GM12878 (cell line): ENCODE measurements around the gene PHLPP1. TPM values are rescaled to one million over a fixed set of nuclear protein-coding genes. Genes with fewer than 3 reads are reported as not detected.

ENCODE experiments used
- ATAC-seq: fragments of 200-7000 bp; cut with Tn5 transposase; 3 replicates; pipeline ENCODE4 v1.9.1; 2020; ENCODE audit warnings: mild to moderate bottlenecking, moderate library complexity
- BruUV-seq: library from RNA; stranded (reverse); fragments of 400-500 nt; replicated peaks from 2 replicates; lab custom pipeline; 2021; lab: Mats Ljungman, UMichigan
- CTCF ChIA-PET: fragments of 300-600 bp; sonication (Branson Sonifier 250); formaldehyde crosslinking; extraction: SDS; loops from one replicate; lab custom pipeline; 2021; ENCODE audit warnings: inconsistent platforms; lab: Yijun Ruan, JAX
- POLR2A ChIA-PET: fragments of 350-600 bp; formaldehyde crosslinking; extraction: SDS; loops from one replicate; lab custom pipeline; 2021; ENCODE audit warnings: inconsistent platforms; lab: Charles Lee
- RAD21 ChIA-PET: fragments of 300-600 bp; sonication (Branson Sonifier 250); formaldehyde crosslinking; loops from one replicate; lab custom pipeline; 2023; ENCODE audit warnings: antibody characterized with exemption; ENCODE audit not compliant: unreplicated experiment; lab: Charles Lee
- SMC1A ChIA-PET: fragments of 300-600 bp; sonication (Branson Sonifier 250); formaldehyde crosslinking; loops from one replicate; lab custom pipeline; 2023; ENCODE audit not compliant: unreplicated experiment, uncharacterized antibody; lab: Charles Lee
- DNase-seq: peaks from one replicate; pipeline ENCODE4 v3.0.0-alpha.2; 2011; ENCODE audit warnings: low read depth, low spot score
- FAIRE-seq: peaks from 3 replicates; lab custom pipeline; 2011; peaks lifted over from hg19 to GRCh38; lab: Jason Lieb, UNC
- H2AFZ ChIP-seq: 2 replicates; pipeline ENCODE4 v1.6.0; 2011; ENCODE audit warnings: low read depth, low read length, control low read depth; ENCODE audit not compliant: control insufficient read depth
- H3K27ac ChIP-seq: 2 replicates; pipeline ENCODE4 v1.5.1; 2011; ENCODE audit warnings: control low read depth; ENCODE audit not compliant: control insufficient read depth, insufficient read depth
- H3K27me3 ChIP-seq, 2 experiments: replicated peaks in 1 of 2; 2 replicates each; pipeline versions ENCODE4 v1.6.0 to v1.6.1; 2011; ENCODE audit warnings: low read length in 1 of 2; ENCODE audit not compliant: control insufficient read depth in 2 of 2, insufficient read depth in 2 of 2
- H3K36me3 ChIP-seq, 2 experiments: 2 replicates each; pipeline ENCODE4 v1.5.1; 2011; ENCODE audit warnings: low read length in 1 of 2; ENCODE audit not compliant: control insufficient read depth in 2 of 2, insufficient read depth in 2 of 2
- H3K4me1 ChIP-seq: 2 replicates; pipeline ENCODE4 v1.6.1; 2011; ENCODE audit warnings: mild to moderate bottlenecking, low read length, moderate library complexity, mixed read lengths; ENCODE audit not compliant: control insufficient read depth, insufficient read depth
- H3K4me2 ChIP-seq: 2 replicates; pipeline ENCODE4 v1.6.0; 2011; ENCODE audit warnings: control low read depth; ENCODE audit not compliant: control insufficient read depth, insufficient read depth
- H3K4me3 ChIP-seq: fragments of 200-600 bp; sonication (generic); 2 replicates; pipeline ENCODE4 v1.5.1; 2016
- H3K79me2 ChIP-seq: 2 replicates; pipeline ENCODE4 v1.6.0; 2011; ENCODE audit warnings: low read length; ENCODE audit not compliant: control insufficient read depth, insufficient read depth
- H3K9ac ChIP-seq: 2 replicates; pipeline ENCODE4 v1.8.0; 2011; ENCODE audit warnings: low read length, control low read depth, mixed read lengths; ENCODE audit not compliant: control insufficient read depth, insufficient read depth
- H3K9me3 ChIP-seq: replicated peaks from 3 replicates; pipeline ENCODE4 v1.5.1; 2011; ENCODE audit warnings: mild to moderate bottlenecking, low read length; ENCODE audit not compliant: control insufficient read depth, insufficient read depth
- H4K20me1 ChIP-seq: 2 replicates; pipeline ENCODE4 v1.6.0; 2011; ENCODE audit not compliant: control insufficient read depth, insufficient read depth
- ATF7 ChIP-seq: fragments of 450-650 bp; IDR thresholded peaks from 2 replicates; pipeline ENCODE4 v1.6.1; 2016; ENCODE audit warnings: low read depth, mild to moderate bottlenecking
- CREB1 ChIP-seq: IDR thresholded peaks from 2 replicates; pipeline ENCODE4 v1.6.1; 2012; ENCODE audit warnings: low read depth, mild to moderate bottlenecking, inconsistent platforms
- IRF4 ChIP-seq: IDR thresholded peaks from 2 replicates; pipeline ENCODE4 v1.6.1; 2011; ENCODE audit warnings: low read depth, low read length
- IRF5 ChIP-seq: fragments of 450-650 bp; IDR thresholded peaks from 2 replicates; pipeline ENCODE4 v1.6.1; 2017; ENCODE audit warnings: borderline replicate concordance
- JUNB ChIP-seq: IDR thresholded peaks from 2 replicates; pipeline ENCODE4 v1.6.1; 2016; ENCODE audit warnings: antibody characterized with exemption, mild to moderate bottlenecking
- MEF2B ChIP-seq: fragments of 450-650 bp; IDR thresholded peaks from 2 replicates; pipeline ENCODE4 v1.6.1; 2018; ENCODE audit warnings: mild to moderate bottlenecking, moderate library complexity; ENCODE audit not compliant: partially characterized antibody, poor library complexity, severe bottlenecking
- NFXL1 ChIP-seq: fragments of 450-650 bp; IDR thresholded peaks from 2 replicates; pipeline ENCODE4 v1.6.1; 2017; ENCODE audit warnings: antibody characterized with exemption, mild to moderate bottlenecking, borderline replicate concordance
- PML ChIP-seq: IDR thresholded peaks from 2 replicates; pipeline ENCODE4 v1.6.1; 2012; ENCODE audit warnings: low read length, inconsistent platforms
- TBL1XR1 ChIP-seq: IDR thresholded peaks from 2 replicates; pipeline ENCODE4 v1.6.1; 2012; ENCODE audit warnings: low read depth, low read length, improper control_type of control experiment
- TCF7 ChIP-seq: IDR thresholded peaks from 2 replicates; pipeline ENCODE4 v1.6.1; 2014; ENCODE audit warnings: antibody characterized with exemption, borderline replicate concordance
- ZBTB40 ChIP-seq: fragments of 450-650 bp; IDR thresholded peaks from 2 replicates; pipeline ENCODE4 v1.6.1; 2016; ENCODE audit warnings: mild to moderate bottlenecking, moderate library complexity, borderline replicate concordance
- WGBS: methylation state at CpG from one replicate; pipeline ENCODE4 v1.1.6; 2016; ENCODE audit warnings: low lambda C conversion rate; ENCODE audit not compliant: insufficient replicate concordance, insufficient coverage; ENCODE audit errors: missing lambda C conversion rate; 5-methylcytosine and 5-hydroxymethylcytosine counted together
- in situ Hi-C: fragments of 300-500 bp; cut with MboI; formaldehyde crosslinking; loops from 9 replicates; pipeline ENCODE4 v1.14.3; 2018; ENCODE audit warnings: mixed read lengths
- intact Hi-C: fragments of 100-400 bp; cut with micrococcal nuclease; formaldehyde crosslinking; loops from one replicate; pipeline ENCODE4 v1.14.2; 2022; ENCODE audit not compliant: unreplicated experiment
- polyA plus RNA-seq, 11 experiments: library from polyadenylated mRNA; depleted of rRNA in 4 of 11; unstranded in 6 of 11; stranded (reverse) in 5 of 11; fragments of >200 nt; fragmentation: Nextera tagmentation in 4 of 11; fragmentation: Illumina TruSeq in 1 of 11; extraction: Ambion mirVana in 4 of 11; extraction: Trizol in 1 of 11; gene quantifications; 1 replicate in 1 of 11; 2 replicates in 10 of 11; pipeline versions ENCODE4 v1.2.1 to v1.2.3, GENCODE V29; 2011 to 2016; ENCODE audit warnings: inconsistent platforms in 2 of 11, missing spikeins in 2 of 11, low read depth in 1 of 11
- total RNA-seq, 4 experiments: library from RNA; depleted of rRNA in 3 of 4; stranded (reverse); fragments of >200 nt in 3 of 4; fragmentation: Illumina TruSeq in 1 of 4; extraction: Trizol in 1 of 4; gene quantifications; 2 replicates each; pipeline versions ENCODE4 v1.2.1 to v1.2.3, GENCODE V29; 2013 to 2021

PHLPP1 gene
- total and polyA plus RNA-seq, 10 of the 15 experiments (the other 5 are each of a cell fraction or from before 2014, with no cell fraction given): 0.42 to 7.0 (median 1.9) TPM

GRCh38 chr18:62825382-62825781 lies 110.0 kb downstream of the PHLPP1 start:
- Histone ChIP-seq H3K27me3 (no peaks in the 10 kb centered on the region), H4K20me1 (no peaks in the 10 kb centered on the region), H3K4me3 (no peak overlapping the region), H3K9me3 (no peaks in the 10 kb centered on the region), H3K79me2 (no peaks in the 10 kb centered on the region), H3K9ac (no peak overlapping the region), H3K4me2 (no peak overlapping the region), H3K36me3 (no peaks in the 10 kb centered on the region), H3K4me1 (peaks cover 4% of the 10 kb centered on the region), H3K27ac (no peak overlapping the region), H2AFZ (no peak overlapping the region)
- SMC1A ChIA-PET: interaction anchor here (1.2 kb wide), 1 partner anchor 13 kb away, joined by 4 read pairs; no protein-coding TSS in a partner anchor
- CTCF ChIA-PET: interaction anchor here (0.6 to 1.5 kb wide), 3 partner anchors 12 to 680 kb away, joined by 3 read pairs; partner anchors contain the start of gene PHLPP1
- in situ Hi-C loops (no loop called here), intact Hi-C loops (no loop called here)
- no TSS peak for BruUV-seq
- DNase-seq: no peak
- no peak for FAIRE-seq
- POLR2A ChIA-PET: no interaction called here
- TF ChIP-seq CREB1: no peak
- no peak for TF ChIP-seq ZBTB40
- TF ChIP-seq JUNB: no peak
- no peak for TF ChIP-seq IRF5
- TF ChIP-seq TCF7: no peak
- no peak for TF ChIP-seq PML
- no peak for TF ChIP-seq MEF2B
- TF ChIP-seq IRF4: no peak
- TF ChIP-seq ATF7: no peak
- TF ChIP-seq TBL1XR1: no peak
- no peak for TF ChIP-seq NFXL1
- WGBS: 77% methylated on average over 1 of the region's 1 CpG
- RAD21 ChIA-PET: no interaction called here
- no peak for ATAC-seq
